Right lobe of liver (tissue), 4 donors: ENCODE results near the gene RRM2.

ENCODE experiments used
- POLR2A ChIP-seq: fragments of 450-650 bp; IDR thresholded peaks from one replicate; pipeline ENCODE4 v1.6.1; 2017; ENCODE audit warnings: antibody characterized with exemption, mild to moderate bottlenecking
- TF ChIP-seq, protein P1 (sequence below), 4 donors: fragments of 200-600 bp in 3 of 4; fragments of 450-650 bp in 1 of 4; IDR thresholded peaks; one replicate each; pipeline versions ENCODE4 v1.5.1 to v1.8.0; 2016 to 2022; ENCODE audit warnings: antibody characterized with exemption in 4 of 4, mild to moderate bottlenecking in 2 of 4
- donor health status: DM: no; HTN: no; CAD: no.
- donor health status: DM: no; HTN: no; CAD: no.
- donor health status: DM: no; HTN: yes; CAD: no.

DNA sequence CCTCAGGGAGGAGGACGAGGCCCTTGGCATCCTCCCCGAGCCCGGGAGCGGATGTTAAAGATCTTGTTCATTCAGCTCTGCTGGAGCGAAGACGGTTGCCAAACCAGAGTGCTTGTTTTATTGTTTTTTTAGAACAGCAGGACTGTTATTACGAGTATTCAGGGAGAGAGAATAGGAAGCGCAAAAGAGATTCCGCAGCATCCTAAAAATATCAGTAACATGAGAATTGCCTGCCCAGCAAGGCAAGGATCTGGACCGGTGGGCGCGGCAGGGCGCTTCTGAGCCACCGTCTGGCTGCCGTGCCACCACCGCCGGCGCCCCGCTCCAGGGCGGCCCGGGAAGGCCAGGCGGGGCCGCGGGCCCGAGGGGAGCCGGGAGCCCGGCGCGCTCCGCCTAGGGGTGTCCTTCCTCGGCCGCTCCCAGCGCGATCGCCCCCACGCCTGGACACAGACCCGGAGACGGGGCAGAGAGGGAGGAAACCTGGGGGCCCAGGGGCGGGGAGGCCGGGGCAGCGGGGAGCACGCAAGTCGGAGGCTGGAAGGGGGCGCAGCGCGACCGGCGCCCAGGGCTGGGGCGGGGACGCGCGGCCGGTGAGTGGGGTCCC is 43.2 kb upstream of the RRM2 start:
- no peak for TF ChIP-seq POLR2A
- TF ChIP-seq, protein P1, sequence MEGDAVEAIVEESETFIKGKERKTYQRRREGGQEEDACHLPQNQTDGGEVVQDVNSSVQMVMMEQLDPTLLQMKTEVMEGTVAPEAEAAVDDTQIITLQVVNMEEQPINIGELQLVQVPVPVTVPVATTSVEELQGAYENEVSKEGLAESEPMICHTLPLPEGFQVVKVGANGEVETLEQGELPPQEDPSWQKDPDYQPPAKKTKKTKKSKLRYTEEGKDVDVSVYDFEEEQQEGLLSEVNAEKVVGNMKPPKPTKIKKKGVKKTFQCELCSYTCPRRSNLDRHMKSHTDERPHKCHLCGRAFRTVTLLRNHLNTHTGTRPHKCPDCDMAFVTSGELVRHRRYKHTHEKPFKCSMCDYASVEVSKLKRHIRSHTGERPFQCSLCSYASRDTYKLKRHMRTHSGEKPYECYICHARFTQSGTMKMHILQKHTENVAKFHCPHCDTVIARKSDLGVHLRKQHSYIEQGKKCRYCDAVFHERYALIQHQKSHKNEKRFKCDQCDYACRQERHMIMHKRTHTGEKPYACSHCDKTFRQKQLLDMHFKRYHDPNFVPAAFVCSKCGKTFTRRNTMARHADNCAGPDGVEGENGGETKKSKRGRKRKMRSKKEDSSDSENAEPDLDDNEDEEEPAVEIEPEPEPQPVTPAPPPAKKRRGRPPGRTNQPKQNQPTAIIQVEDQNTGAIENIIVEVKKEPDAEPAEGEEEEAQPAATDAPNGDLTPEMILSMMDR (IDR thresholded peaks at IDR 0.05), result no peak
